GM19328 (cell line): ENCODE results near the gene PDE7B.
"Not testable (repeated sequence)": the region's sequence is repeated elsewhere in the genome, so short reads cannot be mapped to it uniquely, and the experiment has no call there.

ENCODE experiments used
- ATAC-seq: cut with Tn5 transposase; IDR thresholded peaks from one replicate; pipeline ENCODE4 v1.9.1; 2021; ENCODE audit warnings: mild to moderate bottlenecking, moderate library complexity; ENCODE audit not compliant: unreplicated experiment

Gene PDE7B

DNA sequence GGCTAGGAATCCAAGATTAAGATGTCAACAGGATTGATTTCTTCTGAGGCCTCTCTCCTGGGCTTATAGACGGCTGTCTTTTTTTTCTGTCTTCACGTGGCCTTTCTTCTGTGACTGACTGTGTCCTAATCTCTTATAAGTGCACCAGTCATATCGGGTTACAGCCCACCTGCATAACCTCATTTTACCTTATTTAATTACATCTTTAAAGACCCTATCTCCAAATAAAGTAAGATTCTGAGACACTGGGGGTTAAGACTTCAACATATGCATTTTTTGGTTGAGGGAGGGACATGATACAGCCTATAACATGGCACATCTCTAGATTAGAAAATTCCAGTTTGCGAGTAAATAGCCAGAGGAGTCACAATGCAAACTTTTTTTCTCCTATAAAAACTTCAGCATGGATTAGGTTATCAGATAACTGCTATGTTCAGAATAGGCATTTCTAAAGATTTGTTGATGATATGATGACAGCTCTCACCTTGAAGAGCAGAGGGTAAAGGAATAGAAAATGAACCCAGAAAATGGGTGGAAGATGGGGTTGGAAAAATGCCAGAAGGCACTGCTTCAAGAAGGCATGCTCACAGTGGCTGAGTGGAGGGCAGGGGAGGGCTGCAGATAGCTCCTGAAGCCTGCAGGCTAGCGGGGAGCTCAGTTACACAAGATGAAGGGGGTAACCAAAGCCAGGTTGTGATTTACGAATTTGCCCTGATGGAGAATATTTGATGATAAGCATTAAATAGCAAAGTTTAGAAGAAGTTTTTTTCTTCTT, 8.7 kb upstream of the PDE7B start:
- ATAC-seq, result no peak

DNA sequence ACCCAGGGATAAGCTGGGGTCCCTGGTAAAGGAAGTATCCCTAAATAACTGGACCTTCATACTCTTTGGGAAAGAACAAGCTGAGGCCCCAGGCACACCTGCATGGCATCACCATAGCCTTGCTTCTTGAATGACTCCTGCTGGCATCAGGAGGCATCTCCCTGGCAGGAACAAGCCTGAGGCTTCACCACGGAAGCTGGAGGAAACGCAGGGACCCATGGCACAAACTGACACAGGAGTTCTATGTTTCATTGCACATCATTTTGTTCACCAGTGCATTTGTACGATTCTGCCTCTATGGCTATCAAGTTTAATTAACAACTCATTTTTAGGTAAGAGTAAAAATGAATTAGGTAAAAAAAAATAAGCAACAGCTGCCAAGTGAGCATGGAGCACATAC, 619 bp upstream of the PDE7B start:
- no peak for ATAC-seq

DNA sequence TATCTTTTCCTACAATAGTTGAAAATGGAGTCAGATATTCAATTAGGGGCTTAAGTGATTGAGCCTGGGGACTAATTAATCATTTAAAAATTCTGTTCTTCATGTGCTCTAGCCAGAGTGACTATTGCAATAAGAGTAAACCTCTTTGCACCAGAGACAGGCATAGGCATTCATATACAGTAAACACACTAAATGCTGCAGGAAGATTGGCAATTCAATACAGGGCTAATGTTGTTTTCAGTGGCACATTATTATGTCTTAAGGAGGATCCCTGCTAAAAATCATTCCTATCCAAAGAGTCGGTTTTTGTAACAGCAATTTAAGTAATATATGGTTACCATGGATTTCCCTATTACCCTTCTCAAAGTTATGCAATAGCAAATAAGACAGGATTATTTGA, 1.2 kb downstream of the PDE7B start:
- no peak for ATAC-seq

DNA sequence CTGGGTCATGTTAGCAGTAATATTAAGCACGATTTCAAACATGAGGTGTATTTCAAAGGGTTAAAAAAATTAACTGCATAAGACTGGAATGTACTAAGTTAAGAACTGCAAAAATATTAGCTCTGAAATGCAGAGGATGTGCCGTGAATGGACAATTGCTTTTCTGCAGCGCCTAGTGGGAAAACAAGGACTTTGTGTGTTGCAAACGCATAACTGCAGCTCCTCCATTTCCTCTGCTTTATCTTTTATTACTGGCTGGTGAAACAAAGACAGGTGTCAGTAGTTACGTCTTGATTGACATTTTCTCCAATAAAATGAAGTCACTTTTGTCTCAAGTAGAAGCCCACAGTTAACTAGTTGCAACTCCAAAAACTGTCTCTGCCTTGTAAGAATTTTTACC, 1.7 kb downstream of the PDE7B start:
- ATAC-seq, result no peak

DNA sequence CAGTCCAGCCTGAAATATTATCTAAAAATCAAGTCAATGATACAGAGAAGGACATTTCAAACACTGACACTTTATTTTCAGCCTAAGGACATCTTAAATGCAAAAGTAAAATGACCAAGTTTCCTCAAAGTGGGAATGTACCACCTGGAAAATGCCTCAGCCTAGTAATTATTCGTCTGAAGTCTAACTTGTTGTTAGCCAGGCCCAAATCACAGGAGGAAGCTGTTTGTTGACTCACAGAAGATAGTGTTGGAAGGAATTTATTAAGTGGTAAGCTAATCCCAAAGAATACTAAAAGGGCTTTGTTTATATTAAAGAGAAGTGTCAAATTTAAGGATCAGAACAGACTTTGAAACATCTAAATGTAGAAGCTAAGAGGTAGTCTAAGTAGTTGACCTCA, 2.5 kb downstream of the PDE7B start:
- no peak for ATAC-seq

DNA sequence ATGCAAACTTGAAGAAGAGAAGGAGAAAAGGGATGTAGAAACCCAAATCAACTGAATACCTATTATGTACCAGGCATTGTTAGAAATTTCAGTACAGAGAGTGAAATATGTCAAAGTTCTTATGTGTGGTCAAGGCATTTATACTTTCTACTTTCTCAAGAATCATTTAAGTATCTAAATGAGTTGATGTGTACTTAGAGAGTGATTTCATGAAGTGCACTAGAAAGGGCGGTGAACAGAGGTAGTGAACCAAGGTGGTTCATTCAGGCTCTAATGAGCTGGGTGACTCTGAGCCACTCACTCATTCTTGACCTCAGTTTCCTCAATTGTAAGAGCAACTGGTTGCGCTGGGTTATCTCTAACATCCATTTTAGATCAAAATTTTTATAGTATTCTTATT, 3.3 kb downstream of the PDE7B start:
- no peak for ATAC-seq

DNA sequence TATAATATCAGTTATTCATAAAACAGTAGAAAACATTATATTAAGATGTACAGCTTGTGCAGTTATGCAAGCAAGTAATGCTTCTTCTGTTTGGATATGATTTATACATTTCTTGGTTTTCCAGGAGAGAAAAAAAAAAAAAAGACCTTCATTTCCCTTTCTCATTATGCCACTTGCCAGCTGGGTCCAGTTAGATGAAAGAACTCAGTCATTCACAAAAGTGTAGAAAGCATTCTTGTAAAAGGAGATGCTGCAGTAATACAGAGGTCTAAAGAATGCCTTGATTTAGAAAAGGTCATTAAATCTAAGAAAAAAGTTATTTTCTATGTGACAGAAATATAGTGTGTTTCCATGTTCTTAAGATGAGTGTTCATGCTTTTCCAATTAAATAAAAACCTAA, 7.4 kb downstream of the PDE7B start:
- no peak for ATAC-seq

DNA sequence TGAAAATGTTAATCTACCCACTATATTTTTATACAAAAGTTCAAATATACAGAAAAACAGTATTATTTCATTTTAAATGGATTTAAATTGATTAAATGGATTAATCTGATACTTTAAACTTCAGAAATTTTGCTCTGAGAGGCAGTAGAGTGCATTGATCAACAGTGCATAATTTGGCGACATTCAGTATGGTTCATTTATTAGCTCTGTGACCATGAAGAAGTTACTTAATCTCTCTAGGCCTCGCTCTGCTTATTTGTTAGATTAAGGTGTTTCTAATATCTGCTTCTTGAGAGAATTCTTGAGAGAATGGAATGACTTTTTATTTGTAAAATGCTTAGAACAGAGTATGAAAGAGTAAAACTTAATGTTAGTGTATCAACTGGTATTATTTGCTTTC, 8.9 kb downstream of the PDE7B start:
- ATAC-seq, result no peak

DNA sequence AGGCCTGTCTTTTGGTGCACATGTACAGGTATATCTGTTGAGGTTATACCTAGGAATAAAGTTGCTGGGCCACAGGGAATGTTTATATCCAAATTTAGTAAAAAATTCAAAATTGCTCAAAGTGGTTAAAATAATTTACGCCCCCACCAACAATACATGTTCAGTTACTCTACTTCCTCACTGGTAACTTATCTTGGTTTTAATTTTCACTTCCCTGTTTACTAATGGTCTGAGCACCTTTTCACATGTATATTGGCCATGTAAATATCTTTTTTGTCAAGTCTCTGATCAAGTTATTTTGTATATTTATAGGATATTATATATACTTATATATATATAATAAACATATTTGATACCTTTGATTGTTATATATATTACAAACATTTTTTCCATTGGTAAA, 9.7 kb downstream of the PDE7B start:
- no peak for ATAC-seq

DNA sequence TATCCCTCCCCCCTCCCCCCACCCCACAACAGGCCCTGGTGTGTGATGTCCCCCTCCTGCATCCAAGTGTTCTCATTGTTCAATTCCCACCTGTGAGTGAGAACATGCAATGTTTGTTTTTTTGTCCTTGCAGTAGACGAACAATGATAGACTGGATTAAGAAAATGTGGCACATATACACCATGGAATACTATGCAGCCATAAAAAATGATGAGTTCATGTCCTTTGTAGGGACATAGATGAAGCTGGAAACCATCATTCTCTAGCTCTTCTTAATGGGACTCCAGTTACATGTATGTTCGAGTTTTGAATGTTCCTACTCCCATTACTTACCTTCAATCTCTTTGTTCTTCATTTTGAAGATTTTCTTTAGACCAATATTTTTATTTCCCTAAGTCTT, 13.4 kb downstream of the PDE7B start:
- not testable (repeated sequence) for ATAC-seq

DNA sequence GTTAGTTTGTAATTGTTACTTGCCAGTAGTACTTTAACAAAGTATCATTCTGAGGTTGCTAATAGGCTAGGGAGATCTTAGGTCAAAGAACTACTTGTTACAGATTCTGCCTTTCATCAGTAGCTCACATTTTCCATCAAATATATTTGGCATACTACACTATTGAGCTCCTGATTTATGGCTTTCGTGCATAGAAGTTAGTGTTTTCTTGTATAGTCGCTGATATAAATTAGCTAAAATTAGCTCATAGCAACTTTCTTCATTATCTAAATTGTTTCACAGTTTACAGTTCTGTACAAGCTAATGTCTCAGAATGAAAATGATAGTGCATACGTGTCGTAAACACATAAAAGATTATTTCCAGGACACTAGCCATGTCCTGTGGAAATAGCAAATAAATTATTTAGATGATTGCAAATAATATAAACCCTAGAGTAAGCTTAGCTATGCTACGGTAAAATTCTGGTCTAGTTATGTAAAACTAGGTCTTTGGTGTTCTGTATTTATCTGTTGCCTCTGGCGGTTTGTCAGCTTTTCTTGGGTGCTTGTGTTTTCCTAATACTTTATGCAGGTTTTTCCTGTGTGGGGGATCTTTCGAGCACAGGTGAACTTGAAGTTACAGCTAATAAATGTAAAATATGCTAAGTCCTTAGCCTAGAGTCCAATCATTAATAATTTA, 15.1 kb downstream of the PDE7B start:
- ATAC-seq, result no peak

DNA sequence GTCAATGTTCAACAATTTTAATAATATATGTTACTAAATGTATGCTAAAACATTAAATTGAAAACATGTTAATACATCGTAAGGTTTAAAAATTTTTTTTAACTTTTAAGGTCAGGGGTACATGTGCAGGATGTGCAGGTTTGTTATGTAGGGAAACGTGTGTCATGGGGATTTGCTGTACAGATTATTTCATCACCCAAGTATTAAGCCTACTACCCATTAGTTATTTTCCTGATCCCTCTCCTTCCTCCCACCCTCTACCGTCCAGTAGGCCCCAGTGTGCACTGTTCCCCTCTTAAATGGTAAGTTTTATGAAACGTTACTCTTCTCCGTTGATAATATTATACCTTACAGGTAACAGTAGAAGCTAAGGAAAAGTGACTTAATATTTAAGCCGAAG, 15.8 kb downstream of the PDE7B start:
- ATAC-seq, result no peak

DNA sequence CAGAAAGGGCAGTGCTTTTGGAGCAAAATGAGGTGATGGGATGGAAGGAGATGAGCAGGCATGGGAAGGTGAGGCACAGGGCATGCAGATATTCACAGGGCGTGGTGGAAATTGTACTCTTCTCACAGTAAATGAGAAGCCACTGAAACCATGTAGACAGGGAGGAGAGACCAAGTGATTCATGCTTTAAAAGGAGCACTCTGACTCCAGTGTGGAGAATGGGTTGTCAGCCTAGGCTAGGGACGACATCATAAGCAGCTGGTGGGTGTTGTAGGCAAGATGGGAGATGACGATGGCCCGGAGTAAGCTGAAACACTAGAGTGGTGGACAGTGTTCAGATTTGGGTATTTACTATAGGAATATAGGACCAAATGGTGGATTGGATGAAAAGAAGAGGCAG, 18.4 kb downstream of the PDE7B start:
- no peak for ATAC-seq

DNA sequence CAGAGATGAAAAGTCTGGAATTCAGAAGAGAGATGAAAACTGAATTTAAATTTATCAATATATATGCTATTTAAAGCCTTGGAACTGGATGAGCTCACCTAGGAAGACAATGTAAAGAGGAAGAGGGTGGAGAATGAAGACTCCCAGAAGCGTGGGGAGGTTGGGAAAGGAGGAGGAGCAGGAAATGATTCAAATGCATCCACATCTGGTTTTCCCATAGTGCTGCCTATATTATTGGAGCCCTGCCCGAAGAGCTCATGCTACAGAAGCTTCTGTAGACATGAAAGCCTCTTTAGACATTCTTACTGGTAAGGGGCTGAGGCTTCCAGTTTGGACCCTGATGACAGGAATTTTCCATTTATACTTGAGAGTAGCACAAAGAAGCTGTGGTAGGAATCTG, 19.2 kb downstream of the PDE7B start:
- ATAC-seq, result no peak

DNA sequence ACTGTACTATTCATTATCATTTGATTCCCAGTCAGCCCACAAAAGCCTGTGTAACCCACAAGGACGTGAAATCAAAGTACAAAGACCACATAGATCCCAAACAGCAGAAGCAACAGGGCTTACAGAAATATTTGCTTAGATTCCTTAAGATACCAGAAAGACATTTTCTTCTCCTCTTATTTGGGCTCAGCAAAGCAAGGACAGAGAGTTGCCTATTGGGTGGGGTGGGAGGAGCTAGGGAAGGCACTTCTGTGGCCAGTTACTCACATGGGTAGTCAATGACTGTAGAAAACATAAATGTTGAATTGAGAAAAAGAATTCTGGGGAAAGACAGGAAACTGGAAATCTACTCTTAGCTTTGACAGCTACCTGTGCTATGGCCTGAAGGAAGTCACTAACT, 19.8 kb downstream of the PDE7B start:
- ATAC-seq, result no peak

DNA sequence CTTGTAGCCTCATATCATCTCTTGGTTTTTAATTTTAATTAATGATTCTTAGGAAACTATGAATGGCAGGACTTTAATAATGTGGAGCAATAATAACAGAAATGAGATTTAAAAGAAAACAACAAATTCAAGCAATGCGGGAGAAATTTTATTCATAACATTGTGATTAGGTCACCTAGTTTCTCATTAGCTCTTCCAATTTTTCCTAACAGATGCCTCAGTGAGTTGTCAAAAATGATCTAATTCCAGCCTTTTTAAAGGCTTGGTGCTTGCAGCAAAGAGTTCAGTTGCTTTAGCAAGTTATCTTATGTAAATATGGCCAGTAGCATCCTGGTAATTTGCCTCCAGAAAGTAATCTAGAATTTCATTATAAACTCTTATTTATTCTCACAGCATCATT, 20.4 kb downstream of the PDE7B start:
- no peak for ATAC-seq

DNA sequence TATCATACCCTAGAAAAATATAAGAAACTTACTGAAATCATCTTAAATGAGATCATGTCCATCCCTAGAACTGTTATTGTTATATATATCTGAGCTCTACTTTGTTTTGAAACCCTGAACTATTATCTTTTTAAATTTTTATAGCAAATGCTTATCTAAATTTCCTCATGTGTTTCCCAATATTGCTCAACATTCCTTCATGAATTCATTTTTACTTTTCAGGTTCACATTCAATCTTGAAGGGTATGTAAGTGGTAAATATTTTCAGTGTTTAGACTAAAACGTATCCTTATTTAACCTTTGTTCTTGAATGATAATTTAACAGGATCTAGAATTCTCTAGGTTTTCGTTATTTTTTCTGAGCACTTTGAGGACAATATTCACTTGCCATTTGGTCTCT, 23.9 kb downstream of the PDE7B start:
- ATAC-seq, result no peak

DNA sequence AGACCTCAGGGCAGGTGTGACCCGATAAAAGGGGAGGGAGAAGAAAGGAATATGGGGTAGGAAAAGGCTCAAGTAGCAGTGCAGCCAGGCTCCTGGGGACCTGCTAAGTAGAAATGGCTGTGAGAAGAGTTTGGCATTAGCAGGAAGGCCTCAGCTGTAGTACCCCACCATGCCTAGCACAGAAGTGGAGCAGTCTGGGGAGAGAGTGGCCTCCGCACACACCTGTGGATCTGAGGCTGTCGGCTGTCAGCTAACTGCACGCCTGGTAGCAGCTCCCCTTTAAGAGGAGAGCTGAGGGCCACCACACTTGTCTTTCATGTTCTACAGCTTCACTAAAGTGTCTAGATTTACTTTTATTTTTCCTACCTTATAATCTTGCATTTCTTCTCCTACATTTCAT, 24.6 kb downstream of the PDE7B start:
- no peak for ATAC-seq

DNA sequence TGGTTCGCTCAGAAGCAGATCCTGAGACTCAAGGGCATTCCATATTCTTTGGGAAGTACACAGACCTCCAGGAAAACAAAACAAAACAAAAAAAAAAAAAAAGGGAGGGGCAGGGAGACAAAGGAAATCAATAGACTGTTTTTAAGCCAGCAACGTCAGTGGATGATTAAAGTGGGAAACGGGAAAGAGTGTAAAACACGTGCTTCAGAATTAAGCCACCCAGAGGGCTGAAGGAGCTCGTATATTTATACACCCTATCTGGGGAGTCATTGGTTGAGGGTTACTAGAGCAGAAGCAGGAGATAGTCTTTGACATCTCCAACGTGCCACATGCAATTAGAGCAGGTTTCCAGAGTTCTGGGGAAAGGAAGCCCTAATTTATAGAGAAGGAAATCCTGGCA, 26.2 kb downstream of the PDE7B start:
- ATAC-seq, result no peak

DNA sequence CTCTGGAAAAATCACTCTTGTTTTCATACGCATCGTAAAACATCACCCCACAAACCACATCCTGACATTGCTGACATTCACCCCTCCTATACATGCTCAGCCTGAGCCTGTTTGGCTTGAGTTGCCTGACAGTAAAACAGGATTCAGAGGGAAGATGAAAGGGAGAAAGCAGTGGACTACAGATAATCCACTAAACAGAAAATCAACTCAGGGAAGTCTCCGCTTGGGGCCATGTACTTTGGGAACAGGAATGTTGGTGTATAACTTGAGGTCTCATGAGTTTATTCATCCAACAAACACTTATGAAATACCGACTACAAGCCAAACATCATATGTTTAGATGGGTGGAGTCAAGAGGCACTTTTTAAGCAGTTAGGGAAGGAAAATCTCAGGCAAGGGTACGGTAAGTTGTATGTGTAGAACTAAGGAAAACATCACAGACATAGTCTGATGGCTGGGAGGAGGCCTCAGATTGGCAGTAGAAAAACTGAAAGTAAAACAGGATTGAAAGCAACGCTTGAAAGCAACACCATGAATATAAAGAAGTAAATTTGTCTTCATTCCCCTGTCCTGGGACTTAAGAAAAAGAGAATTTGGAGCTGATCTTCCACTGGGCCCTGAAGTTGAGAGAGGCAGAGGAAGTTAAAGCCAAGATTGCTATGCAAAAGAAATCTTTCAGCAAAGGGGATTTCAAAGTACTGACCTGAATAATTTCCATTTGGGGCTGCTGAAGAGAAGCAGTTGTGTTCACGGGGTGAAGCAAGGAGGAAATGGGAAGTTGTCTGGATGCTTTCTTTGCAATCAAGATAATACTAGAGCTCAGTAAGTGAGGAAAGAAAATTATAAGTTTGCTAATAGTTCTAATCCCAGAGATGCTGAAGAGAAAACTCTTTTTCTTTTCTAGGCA, 28.8 kb downstream of the PDE7B start:
- peak; percentile 93 for ATAC-seq

DNA sequence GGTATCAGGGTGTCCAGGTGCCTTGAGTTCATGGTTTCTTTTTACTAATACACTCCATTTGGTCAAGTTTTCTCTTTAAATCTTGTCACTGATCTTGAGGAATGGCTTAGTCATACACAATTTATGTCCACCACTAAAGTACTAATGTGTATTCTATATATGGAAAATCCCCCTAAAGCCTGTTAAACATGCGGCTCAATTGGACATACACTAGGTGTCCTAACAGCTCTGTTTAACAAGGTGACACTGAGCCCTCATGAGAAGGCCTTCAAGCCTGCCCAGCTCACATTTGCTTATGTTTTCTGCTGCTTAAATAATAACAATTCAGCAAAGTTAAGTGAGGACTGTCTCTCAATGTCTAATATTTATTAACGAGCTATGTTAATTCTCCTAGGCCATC, 31.5 kb downstream of the PDE7B start:
- no peak for ATAC-seq

DNA sequence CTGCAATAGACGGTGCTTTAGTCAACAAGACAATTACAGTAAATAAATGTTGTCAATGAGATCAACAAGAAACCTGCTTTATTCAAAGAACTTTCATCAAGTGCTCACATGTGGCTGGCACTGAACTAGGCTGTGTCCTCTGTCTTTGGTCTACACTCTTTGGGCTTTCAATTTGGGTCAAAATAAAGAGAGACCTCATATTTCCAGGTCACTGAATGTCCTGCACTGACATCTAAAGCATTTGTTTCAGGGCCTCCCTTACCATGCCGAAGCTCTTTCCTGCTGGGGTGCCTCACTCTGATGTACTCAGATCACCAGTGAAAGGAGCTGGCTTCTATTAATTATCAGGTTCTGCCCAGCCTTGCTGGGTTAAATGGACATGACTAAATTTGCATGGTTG, 32.0 kb downstream of the PDE7B start:
- ATAC-seq, result no peak
